ENCODE results near the gene SNTA1.
"Not testable (repeated sequence)": the region's sequence is repeated elsewhere in the genome, so short reads cannot be mapped to it uniquely, and the experiment has no call there.

Gene SNTA1

DNA sequence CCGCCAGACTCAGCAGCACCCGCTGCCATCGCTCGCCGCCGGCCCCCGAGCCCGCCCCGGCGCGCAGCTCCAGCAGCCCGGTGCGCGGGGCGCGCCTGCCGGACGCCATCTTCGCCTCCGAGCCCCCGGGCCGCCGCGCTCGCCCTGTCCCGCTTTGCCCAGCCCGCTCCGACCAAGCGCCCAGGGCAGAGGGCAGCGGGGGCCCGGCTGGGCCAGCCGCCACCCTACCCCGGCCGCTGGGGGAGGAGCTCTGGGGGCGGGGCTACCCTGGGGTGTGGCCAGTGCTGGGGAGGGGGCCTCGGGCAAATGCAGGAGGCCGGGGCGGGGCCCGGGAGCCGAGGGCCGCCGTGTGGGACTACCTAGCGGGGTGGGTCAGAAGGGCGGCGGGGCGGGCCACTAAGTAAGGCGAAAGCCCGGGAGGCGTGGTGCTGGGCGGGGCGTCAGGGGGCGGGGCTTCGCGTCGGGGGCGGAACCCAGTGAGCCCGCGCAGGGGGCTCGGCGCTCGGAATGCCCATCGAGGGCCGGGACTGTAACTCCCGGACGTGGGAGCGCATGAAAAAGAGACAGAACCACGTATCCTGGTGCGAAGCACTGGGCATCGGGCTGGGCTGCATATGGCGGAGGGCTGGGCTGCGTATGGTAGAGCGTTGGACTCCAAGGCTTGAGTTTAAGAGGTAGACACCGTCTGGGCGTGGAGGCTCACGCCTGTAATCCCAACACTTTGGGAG is at the start of gene SNTA1:
TSS of gene SNTA1 (minus strand) at position 252 of the 728 bp plus-strand sequence. CDS start at position 109, 143 bp downstream.
- DNase-seq (ENCODE audit: low read depth, low spot score), result peak; percentile 24

DNA sequence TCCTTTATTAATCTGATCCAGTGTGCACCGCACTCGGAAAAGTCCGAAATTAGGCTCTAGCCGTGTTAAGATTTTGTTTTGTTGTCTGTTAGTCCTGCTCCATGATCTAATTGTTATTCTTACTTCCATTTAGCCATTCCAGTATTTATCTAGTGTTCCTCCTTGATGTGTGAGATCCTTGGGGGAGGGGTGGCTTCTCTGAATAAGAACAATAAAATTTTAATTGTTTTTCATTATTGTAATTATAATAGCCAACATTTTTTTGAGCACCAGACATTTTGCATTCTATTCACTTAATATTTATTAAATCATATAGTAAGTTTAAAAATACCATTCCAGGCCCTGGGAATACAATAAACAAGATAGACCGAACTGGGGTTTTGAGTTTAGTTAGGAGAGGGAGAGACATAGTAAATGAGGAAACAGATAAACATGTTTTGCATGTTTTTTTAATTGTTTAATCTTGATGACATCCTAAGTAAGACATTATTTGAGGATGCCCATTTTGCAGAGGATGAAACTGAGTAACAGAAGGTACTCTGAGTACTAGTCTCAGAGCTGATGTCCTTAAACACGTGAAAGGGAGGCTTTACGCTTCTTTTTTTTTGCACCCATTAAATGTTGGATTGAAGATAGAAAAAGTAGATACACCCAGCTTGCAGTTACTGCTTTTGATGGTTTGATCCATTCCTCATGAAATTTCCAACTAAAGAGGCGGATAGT is 47.5 kb upstream of the SNTA1 start:
- no peak for DNase-seq (ENCODE audit: low read depth, low spot score)

- DNase-seq (ENCODE audit: low read depth, low spot score), result peak; percentile 12
Measured at GRCh38 chr20:33490023-33490933, 46.7 kb upstream of the SNTA1 start, which contains the start of gene CBFA2T2. TSS of gene CBFA2T2 (plus strand) at chr20:33490096. CDS start at chr20:33490268, 172 bp downstream.

- peak; percentile 88 for DNase-seq (ENCODE audit: low read depth, low spot score)
Measured at GRCh38 chr20:33489495-33490022, 46.0 kb upstream of the SNTA1 start.

DNA sequence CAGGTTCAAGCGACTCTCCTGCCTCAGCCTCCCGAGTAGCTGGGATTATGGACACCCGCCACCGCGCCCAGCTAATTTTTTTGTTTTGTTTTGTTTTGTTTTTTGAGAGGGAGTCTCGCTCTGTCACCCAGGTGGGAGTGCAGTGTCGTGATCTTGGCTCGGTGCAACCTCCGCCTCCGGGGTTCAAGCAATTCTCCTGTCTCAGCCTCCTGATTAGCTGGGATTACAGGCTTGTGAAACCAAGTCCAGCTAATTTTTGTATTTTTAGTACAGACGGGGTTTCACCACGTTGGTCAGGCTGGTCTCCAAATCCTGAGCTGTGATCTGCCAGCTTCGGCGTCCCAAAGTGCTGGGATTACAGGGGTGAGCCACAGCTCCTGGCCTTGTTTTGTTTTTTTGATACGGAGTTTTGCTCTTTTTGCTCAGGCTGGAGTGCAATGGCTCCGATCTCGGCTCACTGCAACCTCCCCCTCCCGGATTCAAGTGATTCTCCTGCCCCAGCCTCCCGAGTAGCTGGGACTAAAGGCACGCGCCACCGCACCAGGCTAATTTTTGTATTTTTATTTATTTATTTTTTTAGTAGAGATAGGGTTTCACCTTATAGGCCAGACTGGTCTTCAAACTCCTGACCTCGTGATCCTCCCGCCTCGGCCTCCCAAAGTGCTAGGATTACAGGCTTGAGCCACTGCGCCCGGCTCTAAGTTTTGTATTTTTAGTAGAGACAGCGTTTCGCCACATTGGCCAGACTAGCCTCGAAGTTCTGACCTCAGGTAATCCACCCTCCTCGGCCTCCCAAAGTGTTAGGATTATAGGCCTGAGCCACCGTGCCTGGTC is 45.3 kb upstream of the SNTA1 start:
- not testable (repeated sequence) for DNase-seq (ENCODE audit: low read depth, low spot score)

DNA sequence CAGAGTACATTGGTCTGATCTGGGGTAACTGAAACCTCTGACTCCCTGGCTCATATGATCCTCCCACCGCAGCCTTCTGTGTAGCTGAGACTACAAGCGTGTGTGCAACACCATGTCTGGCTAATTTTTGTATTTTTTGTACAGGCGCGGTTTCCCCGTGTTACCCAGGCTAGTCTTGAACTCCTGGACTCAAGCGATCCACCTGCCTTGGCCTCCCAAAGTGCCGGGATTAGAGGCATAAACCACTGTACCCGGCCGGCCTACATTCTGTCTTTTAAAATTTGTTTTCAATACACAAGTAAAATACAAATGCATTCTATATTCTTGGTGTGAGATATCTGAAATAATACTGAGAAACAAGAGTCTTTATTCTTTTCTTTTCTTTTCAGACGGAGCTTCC is 44.6 kb upstream of the SNTA1 start:
- no peak for DNase-seq (ENCODE audit: low read depth, low spot score)

GRCh38 chr20:33483186-33483585 is 39.6 kb upstream of the SNTA1 start:
- DNase-seq (ENCODE audit: low read depth, low spot score), result not testable (repeated sequence)

GRCh38 chr20:33482581-33482980 is 39.0 kb upstream of the SNTA1 start:
- DNase-seq (ENCODE audit: low read depth, low spot score), result no peak

GRCh38 chr20:33481431-33481941 is 37.9 kb upstream of the SNTA1 start:
- no peak for DNase-seq (ENCODE audit: low read depth, low spot score)

- no peak for DNase-seq (ENCODE audit: low read depth, low spot score)
Measured at GRCh38 chr20:33480048-33480447, 36.5 kb upstream of the SNTA1 start.

- no peak for DNase-seq (ENCODE audit: low read depth, low spot score)
Measured at GRCh38 chr20:33477386-33478234, 34.0 kb upstream of the SNTA1 start.

- DNase-seq (ENCODE audit: low read depth, low spot score), result no peak
Measured at GRCh38 chr20:33475381-33476152, 32.0 kb upstream of the SNTA1 start.

- no peak for DNase-seq (ENCODE audit: low read depth, low spot score)
Measured at GRCh38 chr20:33474963-33475362, 31.4 kb upstream of the SNTA1 start.

DNA sequence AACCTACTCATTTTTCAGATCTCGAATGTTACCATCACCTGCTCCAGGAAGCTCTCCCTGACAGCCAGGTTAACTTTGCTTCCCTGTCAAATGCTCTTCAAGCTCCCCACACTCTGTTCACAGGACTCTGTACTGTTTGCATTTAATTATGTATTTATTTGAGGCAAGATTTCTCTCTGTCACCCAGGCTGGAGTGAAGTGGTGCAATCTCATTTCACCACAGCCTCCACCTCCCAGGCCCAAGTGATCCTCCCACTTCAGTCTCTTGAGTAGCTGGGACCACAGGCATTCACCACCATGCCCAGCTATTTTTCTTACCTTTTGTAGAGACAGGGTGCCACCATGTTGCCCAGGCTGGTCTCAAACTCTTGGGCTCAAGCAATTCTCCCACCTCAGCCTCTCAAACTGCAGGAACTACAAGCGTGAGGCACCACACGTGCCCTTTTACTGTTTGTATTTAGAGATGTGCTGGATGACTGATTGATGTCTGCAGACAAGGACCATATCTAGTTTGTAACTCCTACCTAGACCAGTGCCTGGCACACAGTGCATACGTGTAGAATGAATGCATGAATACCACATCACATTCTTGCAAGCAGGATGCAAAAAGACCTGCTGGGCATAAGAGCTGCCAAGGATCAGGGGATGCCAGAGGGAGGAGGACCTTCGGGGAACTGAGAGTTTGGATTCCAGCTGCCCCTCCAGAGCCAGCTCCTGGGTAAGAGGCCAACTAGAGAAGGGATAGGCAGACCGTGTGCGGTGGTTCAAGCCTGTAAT is 30.7 kb upstream of the SNTA1 start:
- no peak for DNase-seq (ENCODE audit: low read depth, low spot score)

DNA sequence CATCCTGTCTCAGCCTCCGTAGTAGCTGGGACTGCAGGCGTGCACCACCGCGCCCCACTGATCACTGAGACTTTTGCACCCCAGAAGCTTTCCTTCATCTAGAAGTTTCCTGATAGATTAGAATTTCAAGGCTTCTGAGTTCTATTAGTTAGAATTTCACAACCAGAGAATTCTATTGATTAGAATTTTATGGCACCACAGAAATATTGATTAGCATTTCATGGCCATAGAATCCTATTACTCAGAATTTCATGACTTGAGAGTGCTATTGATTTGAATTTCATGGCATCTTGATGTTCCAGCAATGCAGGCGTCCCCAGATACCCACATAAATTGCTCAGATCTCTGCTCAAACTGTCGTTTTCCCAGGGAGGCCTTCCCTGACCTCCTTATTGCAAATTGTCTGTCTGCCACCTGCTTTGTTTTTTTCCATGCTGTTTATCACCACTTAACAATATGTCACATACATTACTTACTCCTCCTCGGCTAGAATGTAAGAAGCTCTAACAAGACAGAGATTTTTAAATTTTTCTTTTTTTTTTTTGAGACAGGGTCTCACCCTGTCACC is 29.4 kb upstream of the SNTA1 start:
- no peak for DNase-seq (ENCODE audit: low read depth, low spot score)

DNA sequence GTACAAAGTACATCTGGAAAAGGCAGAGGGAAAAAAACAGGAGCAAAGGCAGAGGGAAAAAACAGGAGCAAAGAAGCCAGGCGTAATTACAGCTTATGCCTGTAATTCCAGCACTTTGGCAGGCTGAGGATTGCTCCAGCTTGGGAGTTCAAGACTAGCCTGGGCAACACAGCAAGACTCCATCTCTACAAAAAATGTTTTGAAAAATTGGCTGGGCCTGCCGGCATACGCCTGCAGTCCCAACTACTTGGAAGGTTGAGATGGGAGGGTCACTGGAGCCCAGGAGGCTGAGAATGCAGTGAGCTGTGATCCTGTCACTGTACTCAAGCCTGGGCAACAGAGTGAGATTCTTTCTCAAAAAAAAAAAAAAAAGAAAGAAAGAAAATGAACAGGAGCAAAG is 27.3 kb upstream of the SNTA1 start:
- no peak for DNase-seq (ENCODE audit: low read depth, low spot score)

GRCh38 chr20:33470457-33470856 is 26.9 kb upstream of the SNTA1 start:
- DNase-seq (ENCODE audit: low read depth, low spot score), result no peak

DNA sequence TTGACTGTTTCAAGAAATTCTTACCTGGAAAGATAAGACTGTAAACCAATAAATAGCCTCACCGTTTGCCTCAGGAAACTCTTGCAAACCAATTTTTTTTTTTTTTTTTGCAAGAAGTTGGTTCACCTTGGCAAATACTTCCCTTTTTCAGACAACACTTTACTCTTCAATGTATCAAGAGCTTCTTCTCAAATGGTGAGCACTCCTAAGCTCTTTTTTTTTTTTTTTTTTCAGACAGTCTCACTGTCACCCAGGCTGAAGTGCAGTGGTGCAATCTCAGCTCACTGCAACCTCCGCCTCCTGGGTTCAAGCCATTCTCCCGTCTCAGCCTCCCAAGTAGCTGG is 22.7 kb upstream of the SNTA1 start:
- no peak for DNase-seq (ENCODE audit: low read depth, low spot score)

Data from smooth muscle cell of the brain vasculature (primary cell).